Measurements from ENCODE around the gene CHORDC1. TPM values are rescaled to one million over a fixed set of nuclear protein-coding genes. Genes with fewer than 3 reads are reported as not detected.
"Not testable (repeated sequence)": the region's sequence is repeated elsewhere in the genome, so short reads cannot be mapped to it uniquely, and the experiment has no call there.

The CHORDC1 gene
- total RNA-seq, 1 donor from 2014 or later: 149 TPM

DNA sequence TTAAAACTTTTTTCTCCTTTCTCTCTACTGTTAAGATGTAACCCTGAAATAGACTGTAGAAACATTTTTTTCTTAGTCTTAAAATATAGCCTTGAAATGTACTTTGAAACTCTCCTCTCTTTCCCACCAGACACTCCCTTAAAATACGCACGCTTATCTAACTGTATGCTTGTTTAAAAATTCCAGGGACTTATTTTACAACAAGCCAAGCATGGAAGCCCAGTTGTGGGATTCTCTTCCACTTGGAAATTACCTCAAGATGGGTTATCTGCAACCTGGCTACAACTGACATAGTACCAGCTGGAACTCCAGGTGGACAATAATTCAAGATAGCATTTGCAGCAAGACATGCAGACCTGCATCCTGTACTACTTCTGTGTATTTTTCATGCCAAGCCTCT, 12.1 kb upstream of the CHORDC1 start:
- H3K4me1 Mint-ChIP-seq: no peaks in the 10 kb centered on the region
- no peak overlapping the region for H3K4me3 Mint-ChIP-seq
- H3K27ac Mint-ChIP-seq: no peak overlapping the region
- no peak for DNase-seq
- H3K9me3 Mint-ChIP-seq: peaks cover 2% of the 10 kb centered on the region
- no peaks in the 10 kb centered on the region for H3K36me3 Mint-ChIP-seq (ENCODE audit: low read depth)
- intact Hi-C loops (cut with micrococcal nuclease): no loop called here
- peaks cover 39% of the 10 kb centered on the region for H3K27me3 Mint-ChIP-seq

DNA sequence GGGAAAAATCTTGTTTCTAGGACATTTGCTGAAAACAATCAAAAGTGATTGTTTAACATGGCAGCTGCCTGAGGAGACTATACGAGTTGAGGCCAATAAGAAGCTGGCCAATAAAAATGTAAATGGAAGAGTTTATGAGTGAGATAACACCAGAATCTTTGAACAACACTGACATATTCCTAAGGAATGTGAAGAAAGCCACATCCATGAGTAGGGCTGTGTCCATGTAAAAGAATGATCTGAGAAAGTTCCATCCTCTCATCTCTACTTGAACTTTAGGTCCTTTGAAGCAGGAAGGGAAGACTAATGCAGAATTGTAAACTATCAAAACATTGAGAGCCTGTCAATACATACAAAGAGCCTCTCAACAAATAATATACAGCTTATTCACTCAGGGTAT, 6.9 kb upstream of the CHORDC1 start:
- Mint-ChIP-seq H3K27ac (no peak overlapping the region), H3K27me3 (peaks cover 24% of the 10 kb centered on the region), H3K36me3 (ENCODE audit: low read depth) (no peaks in the 10 kb centered on the region), H3K9me3 (peaks cover 9% of the 10 kb centered on the region), H3K4me1 (peaks cover 2% of the 10 kb centered on the region), H3K4me3 (no peak overlapping the region)
- intact Hi-C loops (cut with micrococcal nuclease): no loop called here
- no peak for DNase-seq

DNA sequence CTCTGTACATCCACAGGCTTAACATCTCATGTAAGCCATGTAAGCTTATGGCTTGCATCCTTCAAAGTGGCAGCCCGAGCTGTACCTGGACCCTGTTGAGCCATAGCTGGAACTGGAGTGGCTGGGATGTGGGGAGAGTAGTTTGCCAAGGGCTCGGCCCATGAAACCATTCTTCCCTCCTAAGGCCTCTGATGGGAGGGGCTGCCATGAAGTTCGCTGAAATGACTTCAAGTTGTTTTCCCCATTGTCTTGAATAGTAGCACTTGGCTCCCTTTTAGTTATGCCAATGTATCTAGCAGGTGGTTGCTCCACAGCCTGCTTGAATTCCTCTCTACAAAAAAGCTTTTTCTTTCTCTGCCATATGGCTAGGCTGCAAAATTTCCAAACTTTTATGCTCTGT, 5.2 kb upstream of the CHORDC1 start:
- no peak overlapping the region for H3K4me3 Mint-ChIP-seq
- no peak for DNase-seq
- peaks cover 4% of the 10 kb centered on the region for H3K4me1 Mint-ChIP-seq
- H3K27ac Mint-ChIP-seq: no peak overlapping the region
- peaks cover 20% of the 10 kb centered on the region for H3K27me3 Mint-ChIP-seq
- peaks cover 9% of the 10 kb centered on the region for H3K9me3 Mint-ChIP-seq
- intact Hi-C loops (cut with micrococcal nuclease): no loop called here
- no peaks in the 10 kb centered on the region for H3K36me3 Mint-ChIP-seq (ENCODE audit: low read depth)

DNA sequence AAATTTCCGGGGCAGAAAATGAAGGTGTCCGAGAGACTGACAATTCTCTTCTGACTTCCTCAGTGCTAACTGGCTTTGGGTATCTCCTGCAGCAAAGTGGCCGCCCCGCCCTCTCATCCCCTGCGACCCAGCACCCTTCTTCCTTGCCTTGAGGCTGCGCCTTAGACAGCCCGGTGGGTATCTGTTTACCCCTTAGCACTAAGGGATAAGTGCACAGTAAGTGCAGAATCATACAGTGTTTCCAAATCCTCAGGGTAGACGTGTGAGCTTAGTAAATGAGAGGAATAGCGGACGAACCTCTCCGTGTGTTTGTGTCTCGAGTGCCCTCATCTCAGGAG, 368 bp upstream of the CHORDC1 start:
- peaks cover 4% of the 10 kb centered on the region for H3K9me3 Mint-ChIP-seq
- H3K27me3 Mint-ChIP-seq: no peaks in the 10 kb centered on the region
- no peak for DNase-seq
- H3K36me3 Mint-ChIP-seq (ENCODE audit: low read depth): peaks cover 33% of the 10 kb centered on the region
- H3K4me3 Mint-ChIP-seq: peak overlapping the region; percentile 92
- H3K4me1 Mint-ChIP-seq: peaks cover 36% of the 10 kb centered on the region
- H3K27ac Mint-ChIP-seq: peak overlapping the region; percentile 86
- intact Hi-C loops (cut with micrococcal nuclease): no loop called here

DNA sequence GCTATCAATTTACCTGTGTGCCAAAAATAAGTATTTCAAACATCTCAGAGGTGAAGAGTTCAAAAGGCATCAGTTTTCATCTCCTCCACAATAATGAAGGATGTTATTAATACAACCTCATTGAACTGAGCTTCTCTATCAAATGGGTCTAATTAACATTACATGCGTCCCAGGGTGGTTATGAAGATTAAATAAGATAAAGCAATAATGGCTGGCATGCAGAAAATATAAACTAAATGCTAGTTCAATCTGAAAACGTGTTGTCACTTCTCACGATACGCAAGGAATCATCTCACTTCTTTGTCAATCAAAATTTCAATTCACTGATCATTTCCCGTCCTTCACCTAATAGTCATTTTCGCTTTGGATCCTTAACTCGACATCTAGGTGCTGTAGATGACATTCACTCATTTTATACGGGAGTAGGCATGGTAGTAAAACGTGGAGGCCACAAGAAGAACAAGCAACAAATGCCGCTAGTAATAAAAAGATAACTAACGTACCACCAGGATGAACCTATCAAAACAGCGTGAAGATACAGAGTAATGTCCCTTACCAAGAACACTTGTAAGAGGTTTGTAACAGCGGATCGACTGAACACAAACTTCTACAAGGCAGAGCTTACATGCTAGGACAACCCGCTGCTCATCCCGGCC, 918 bp downstream of the CHORDC1 start:
- no peak for DNase-seq
- Mint-ChIP-seq H3K36me3 (ENCODE audit: low read depth) (peaks cover 35% of the 10 kb centered on the region), H3K27me3 (no peaks in the 10 kb centered on the region), H3K4me3 (peak overlapping the region; percentile 92), H3K4me1 (peaks cover 36% of the 10 kb centered on the region), H3K27ac (peak overlapping the region; percentile 95), H3K9me3 (peaks cover 4% of the 10 kb centered on the region)
- intact Hi-C loops (cut with micrococcal nuclease): loop anchor here (2.0 kb wide), 1 partner anchor 17 kb away; no protein-coding TSS in a partner anchor

DNA sequence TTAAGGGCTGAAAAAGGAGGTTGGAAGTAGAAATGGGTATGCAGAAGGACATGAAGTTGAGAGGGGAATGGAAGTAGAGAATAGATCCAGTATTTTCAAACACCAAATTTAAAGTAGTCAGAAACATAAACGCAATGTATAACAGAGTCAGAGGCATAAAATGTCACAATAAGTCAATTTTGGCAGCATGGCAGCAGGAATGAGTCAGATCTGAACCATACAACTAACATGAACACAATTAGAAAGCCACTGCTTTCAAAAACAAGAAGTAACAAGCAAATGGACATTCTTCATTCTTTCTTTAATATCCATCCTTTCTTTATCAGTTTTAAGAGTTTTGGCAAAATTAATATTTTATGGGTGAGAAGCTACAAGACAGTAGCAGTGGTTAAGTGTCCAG, 2.5 kb downstream of the CHORDC1 start:
- intact Hi-C loops (cut with micrococcal nuclease): loop anchor here (2.0 kb wide), 1 partner anchor 16 kb away; no protein-coding TSS in a partner anchor

DNA sequence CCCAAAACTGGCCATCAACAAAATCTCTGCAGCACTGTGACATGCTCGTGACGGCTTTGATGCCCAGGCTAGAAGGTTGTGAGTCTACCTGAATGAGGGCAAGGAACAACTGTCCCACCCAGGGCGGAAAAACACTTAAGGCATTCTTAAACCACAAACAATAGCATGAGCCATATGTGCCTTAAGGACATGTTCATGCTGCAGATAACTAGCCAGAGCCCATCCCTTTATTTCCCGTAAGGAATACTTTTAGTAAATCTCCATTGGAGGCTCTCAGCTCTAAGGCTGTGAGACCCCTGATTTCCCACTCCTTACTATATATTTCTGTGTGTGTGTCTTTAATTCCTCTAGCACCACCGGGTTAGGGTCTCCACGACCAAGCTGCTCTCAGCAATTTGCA, 3.4 kb downstream of the CHORDC1 start:
- H3K4me1 Mint-ChIP-seq: peaks cover 41% of the 10 kb centered on the region
- H3K27me3 Mint-ChIP-seq: no peaks in the 10 kb centered on the region
- peaks cover 4% of the 10 kb centered on the region for H3K9me3 Mint-ChIP-seq
- no peak for DNase-seq
- no peak overlapping the region for H3K27ac Mint-ChIP-seq
- intact Hi-C loops (cut with micrococcal nuclease): no loop called here
- H3K36me3 Mint-ChIP-seq (ENCODE audit: low read depth): peaks cover 41% of the 10 kb centered on the region
- peak overlapping the region; percentile 92 for H3K4me3 Mint-ChIP-seq

More for the DNA sequence above, 2.5 kb downstream of the CHORDC1 start:
- Mint-ChIP-seq H3K4me3 (peak overlapping the region; percentile 92), H3K36me3 (ENCODE audit: low read depth) (peaks cover 41% of the 10 kb centered on the region), H3K27ac (peak overlapping the region; percentile 21), H3K9me3 (peaks cover 4% of the 10 kb centered on the region), H3K4me1 (peaks cover 41% of the 10 kb centered on the region), H3K27me3 (no peaks in the 10 kb centered on the region)
- DNase-seq: no peak

DNA sequence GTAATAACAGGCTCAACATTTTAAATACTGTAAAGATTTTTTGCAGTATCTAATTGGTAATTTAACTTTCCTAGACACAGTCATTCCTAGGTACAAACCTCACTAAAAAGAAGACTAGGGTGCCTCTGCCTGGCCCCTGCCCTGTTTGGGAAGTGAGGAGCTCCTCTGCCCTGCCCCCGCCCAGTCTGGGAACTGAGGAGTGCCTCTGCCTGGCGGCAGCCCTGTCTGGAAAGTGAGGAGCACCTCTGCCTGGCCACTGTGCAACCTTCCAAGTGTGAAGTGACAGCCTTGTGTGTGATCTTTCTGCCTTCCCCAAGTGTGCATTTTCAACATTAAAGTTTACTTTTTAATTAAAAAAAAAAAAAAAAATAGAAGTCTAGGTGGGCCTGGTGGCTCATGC, 4.2 kb downstream of the CHORDC1 start:
- H3K9me3 Mint-ChIP-seq: peaks cover 4% of the 10 kb centered on the region
- peaks cover 45% of the 10 kb centered on the region for H3K36me3 Mint-ChIP-seq (ENCODE audit: low read depth)
- no peak overlapping the region for H3K4me3 Mint-ChIP-seq
- no peak for DNase-seq
- H3K4me1 Mint-ChIP-seq: peaks cover 38% of the 10 kb centered on the region
- intact Hi-C loops (cut with micrococcal nuclease): no loop called here
- no peaks in the 10 kb centered on the region for H3K27me3 Mint-ChIP-seq
- no peak overlapping the region for H3K27ac Mint-ChIP-seq

DNA sequence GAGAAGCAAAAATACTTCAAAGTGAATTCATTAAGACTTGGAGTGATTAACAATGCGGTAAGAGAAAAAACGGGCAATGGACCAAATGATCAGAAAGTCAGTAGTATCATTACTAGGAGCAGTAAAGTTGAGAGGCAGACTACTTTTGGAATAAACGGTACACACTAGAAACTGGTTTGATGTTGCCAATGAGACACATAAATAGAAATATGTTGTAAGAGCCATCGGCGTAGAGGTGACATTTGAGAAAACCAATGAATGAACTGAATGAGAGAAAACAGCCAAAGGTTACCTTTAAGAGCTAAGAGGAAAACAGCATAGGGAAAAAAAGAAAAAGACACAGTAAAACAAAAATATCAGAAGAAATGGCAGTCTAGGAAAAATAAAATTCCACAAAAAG, 6.2 kb downstream of the CHORDC1 start:
- Mint-ChIP-seq H3K27me3 (no peaks in the 10 kb centered on the region), H3K4me3 (peak overlapping the region; percentile 12), H3K27ac (peak overlapping the region; percentile 40), H3K9me3 (peaks cover 4% of the 10 kb centered on the region), H3K4me1 (peaks cover 32% of the 10 kb centered on the region), H3K36me3 (ENCODE audit: low read depth) (peaks cover 49% of the 10 kb centered on the region)
- intact Hi-C loops (cut with micrococcal nuclease): no loop called here
- DNase-seq: no peak

DNA sequence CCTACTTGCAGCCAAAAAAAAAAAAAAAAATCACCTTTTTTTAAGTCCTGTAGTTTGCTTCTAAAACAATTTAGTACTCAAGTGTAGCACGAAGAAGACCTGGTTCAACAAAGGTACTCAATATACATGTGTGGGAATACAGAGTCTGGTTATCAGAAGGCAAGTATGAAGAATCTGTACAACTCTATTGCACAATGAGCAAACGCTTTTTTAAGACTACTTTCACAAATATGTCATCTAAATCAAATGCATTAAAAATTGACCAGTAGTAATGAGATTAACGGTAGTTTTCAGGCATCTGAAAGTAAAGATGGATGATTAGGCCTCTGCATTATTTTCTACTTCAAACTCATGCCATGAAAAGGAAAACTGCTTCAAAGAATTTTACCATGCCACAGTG, 9.5 kb downstream of the CHORDC1 start:
- peaks cover 4% of the 10 kb centered on the region for H3K9me3 Mint-ChIP-seq
- DNase-seq: no peak
- H3K36me3 Mint-ChIP-seq (ENCODE audit: low read depth): peaks cover 47% of the 10 kb centered on the region
- intact Hi-C loops (cut with micrococcal nuclease): no loop called here
- H3K27ac Mint-ChIP-seq: no peak overlapping the region
- peaks cover 6% of the 10 kb centered on the region for H3K4me1 Mint-ChIP-seq
- H3K4me3 Mint-ChIP-seq: no peak overlapping the region
- H3K27me3 Mint-ChIP-seq: no peaks in the 10 kb centered on the region

DNA sequence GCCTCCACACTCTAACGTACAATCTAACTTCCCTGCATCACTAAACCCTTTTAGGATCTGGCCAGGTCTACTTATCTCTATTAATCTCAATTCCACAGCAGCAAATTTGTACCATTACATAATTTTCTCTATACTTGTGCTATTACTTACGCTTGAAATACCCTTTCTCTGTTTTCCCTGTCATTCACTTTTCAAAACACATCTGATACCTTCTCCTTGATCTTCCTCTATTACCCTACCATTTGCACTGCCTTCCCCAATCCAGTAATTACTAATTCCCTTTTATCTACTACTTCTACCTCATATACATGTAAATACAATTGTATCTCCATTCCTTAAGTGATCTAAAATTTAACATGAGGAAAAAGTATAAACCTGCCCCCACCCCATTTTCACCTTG, 14.0 kb downstream of the CHORDC1 start:
- Mint-ChIP-seq H3K9me3 (no peaks in the 10 kb centered on the region), H3K27ac (no peak overlapping the region), H3K36me3 (ENCODE audit: low read depth) (peaks cover 63% of the 10 kb centered on the region), H3K27me3 (no peaks in the 10 kb centered on the region), H3K4me1 (peaks cover 4% of the 10 kb centered on the region), H3K4me3 (no peak overlapping the region)
- no peak for DNase-seq
- intact Hi-C loops (cut with micrococcal nuclease): no loop called here

DNA sequence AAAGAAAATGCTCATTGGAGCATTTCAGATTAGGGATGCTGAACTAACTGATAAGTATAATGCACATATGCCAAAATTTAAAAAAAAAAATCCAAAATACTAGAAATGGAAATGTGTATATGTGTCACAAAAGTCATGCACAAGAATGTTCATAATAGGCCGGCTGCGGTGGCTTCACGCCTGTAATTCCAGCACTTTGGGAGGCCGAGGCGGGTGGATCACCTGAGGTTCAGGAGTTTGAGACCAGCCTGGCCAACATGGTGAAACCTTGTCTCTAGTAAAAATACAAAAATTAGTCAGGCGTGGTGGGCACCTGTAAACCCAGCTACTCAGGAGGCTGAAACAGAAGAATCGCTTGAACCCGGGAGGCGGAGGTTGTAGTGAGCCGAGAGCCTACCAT, 14.9 kb downstream of the CHORDC1 start:
- H3K4me1 Mint-ChIP-seq; H3K9me3 Mint-ChIP-seq; H3K27ac Mint-ChIP-seq; intact Hi-C loops (cut with micrococcal nuclease); DNase-seq; H3K27me3 Mint-ChIP-seq; H3K4me3 Mint-ChIP-seq: not testable (repeated sequence)
- peaks cover 56% of the 10 kb centered on the region for H3K36me3 Mint-ChIP-seq (ENCODE audit: low read depth)

DNA sequence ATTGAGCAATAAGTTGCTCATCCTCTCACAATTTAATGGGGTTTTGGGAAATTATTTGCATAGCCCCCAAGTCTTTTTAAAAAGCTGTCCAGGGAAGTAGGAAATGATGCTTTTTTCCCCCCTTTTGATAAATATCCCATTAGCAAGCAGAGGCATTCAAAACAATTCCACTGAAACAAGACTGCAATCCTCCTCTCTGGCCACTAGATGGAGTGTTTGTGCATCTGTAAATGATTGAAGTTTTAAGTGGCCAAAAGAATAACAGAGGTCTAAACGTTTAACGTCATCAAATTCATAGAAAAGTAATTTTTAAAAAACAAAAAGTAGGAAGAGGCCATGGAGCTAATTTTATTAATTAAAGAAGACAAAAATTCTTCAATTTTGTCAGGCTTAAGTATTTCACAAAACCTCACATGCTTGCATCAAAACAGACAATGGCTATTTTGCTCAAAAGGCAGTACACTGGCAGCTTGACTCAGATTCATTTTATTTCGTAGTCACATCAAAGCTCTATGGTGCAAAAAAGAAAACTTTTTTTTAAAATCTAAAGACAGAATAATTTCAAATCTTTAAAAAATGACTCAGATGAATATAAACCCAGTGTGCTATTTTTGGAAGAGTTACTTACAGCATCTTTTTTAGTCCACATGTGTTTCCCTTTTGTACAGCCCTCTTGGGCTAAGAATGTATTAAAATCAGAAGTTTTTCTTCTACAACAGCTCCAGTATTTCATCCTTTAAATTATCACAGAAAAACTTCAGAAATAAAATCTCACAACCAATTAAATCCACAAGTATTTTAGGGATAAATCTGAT, 17.8 kb downstream of the CHORDC1 start:
- Mint-ChIP-seq H3K4me3 (no peak overlapping the region), H3K4me1 (peaks cover 5% of the 10 kb centered on the region), H3K27me3 (no peaks in the 10 kb centered on the region), H3K27ac (peak overlapping the region; percentile 52), H3K36me3 (ENCODE audit: low read depth) (peaks cover 56% of the 10 kb centered on the region), H3K9me3 (no peaks in the 10 kb centered on the region)
- intact Hi-C loops (cut with micrococcal nuclease): loop anchor here (2.0 kb wide), 1 partner anchor 16 kb away; no protein-coding TSS in a partner anchor
- peak; percentile 68 for DNase-seq

DNA sequence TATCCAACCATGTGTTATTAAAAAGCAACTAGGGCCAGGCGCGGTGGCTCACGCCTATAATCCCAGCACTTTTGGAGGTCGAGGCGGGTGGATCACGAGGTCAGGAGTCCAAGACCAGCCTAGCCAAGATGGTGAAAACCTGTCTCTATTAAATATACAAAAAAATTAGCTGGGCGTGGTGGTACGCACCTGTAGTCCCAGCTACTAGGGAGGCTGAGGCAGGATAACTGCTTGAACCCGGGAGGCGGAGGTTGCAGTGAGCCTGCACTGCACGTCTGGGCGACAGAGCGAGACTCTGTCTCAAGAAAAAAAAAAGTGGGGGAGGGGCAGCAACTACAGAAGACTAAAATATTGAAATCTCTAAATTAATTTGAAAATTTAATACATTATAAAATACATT, 18.4 kb downstream of the CHORDC1 start:
- no peak overlapping the region for H3K4me3 Mint-ChIP-seq
- peaks cover 50% of the 10 kb centered on the region for H3K36me3 Mint-ChIP-seq (ENCODE audit: low read depth)
- no peak for DNase-seq
- H3K27ac Mint-ChIP-seq: no peak overlapping the region
- intact Hi-C loops (cut with micrococcal nuclease): loop anchor here (2.0 kb wide), 1 partner anchor 16 kb away; no protein-coding TSS in a partner anchor
- no peaks in the 10 kb centered on the region for H3K27me3 Mint-ChIP-seq
- peaks cover 5% of the 10 kb centered on the region for H3K4me1 Mint-ChIP-seq
- H3K9me3 Mint-ChIP-seq: no peaks in the 10 kb centered on the region
